Measurements from ENCODE around the gene EPYC. TPM values are rescaled to one million over a fixed set of nuclear protein-coding genes. Genes with fewer than 3 reads are reported as not detected.

EPYC gene
- total RNA-seq, result not detected in 2 replicates

GRCh38 chr12:91004872-91005271 lies at the start of gene EPYC:
TSS of gene EPYC (minus strand) at chr12:91004972. CDS start at chr12:91002565, 2,407 bp downstream.

GRCh38 chr12:90954921-90955320 lies 49.9 kb downstream of the EPYC start, which contains the start of gene CCER1:
TSS of gene CCER1 (minus strand) at chr12:90955176. CDS start at chr12:90954742, 434 bp downstream.

Other genes starting within 250 kb of the EPYC start
- gene CCER1, start 49.8 kb downstream of the EPYC start, total RNA-seq, result not detected in 2 replicates
- gene KERA, start 53.1 kb upstream of the EPYC start, total RNA-seq, result not detected in 2 replicates
- 0.18 and 1.2 TPM in 2 replicates for gene LUM, start 106.5 kb upstream of the EPYC start, total RNA-seq
- 0.36 and 21.3 TPM in 2 replicates for gene DCN, start 177.8 kb upstream of the EPYC start, total RNA-seq